ENCODE data around the gene SPATS2.

The SPATS2 gene

DNA sequence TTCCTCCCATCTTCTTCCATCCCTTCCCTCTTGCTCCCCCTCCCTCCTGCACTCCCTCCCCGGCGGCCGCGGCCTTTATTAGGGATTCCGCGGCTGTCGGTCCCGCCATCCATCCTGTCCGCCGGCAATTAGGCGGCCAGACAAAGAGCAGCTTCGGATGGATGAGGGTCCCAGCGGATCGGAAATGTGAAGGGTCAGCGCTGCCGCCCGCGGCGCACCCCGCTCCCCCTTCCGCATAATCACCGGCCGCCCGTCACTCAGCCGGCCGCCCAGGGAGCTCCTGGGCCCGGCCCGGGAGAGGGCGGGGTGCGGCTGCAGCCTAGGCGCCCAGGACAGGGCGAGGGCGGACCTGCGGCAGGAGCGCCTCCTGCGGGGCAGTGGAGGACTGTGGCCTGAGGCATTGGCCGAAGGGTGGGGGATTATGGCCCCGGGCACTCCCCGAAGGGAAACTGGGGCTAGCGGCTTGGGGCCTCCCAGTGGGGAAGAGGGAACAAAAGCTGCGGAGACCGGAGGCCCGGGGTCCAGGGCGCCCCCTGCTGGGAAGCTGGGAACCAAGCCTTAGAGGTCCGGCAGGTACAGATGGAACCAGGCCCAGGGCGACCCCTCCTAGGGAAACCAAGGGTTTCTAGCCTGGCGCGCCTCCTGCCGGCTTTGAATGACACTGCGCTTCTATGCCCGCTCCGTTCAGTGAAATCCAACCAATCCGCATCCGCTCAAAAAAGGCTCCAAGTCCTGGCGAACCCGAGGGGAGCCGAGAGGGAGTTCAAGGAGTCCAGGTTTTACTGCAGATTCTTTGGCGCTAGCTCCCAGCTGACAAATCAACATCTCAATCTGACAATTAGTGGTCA, 25.0 kb upstream of the SPATS2 start:
- peak; percentile 87 for DNase-seq
- H3K9me3 Mint-ChIP-seq, result no peaks in the 10 kb centered on the region
- H3K27me3 Mint-ChIP-seq, result peaks cover 91% of the 10 kb centered on the region
- peak overlapping the region; percentile 60 for H3K4me3 Mint-ChIP-seq
- H3K27ac Mint-ChIP-seq, result no peak overlapping the region
- H3K36me3 Mint-ChIP-seq (ENCODE audit: low read depth), result no peaks in the 10 kb centered on the region
- peaks cover 48% of the 10 kb centered on the region for H3K4me1 Mint-ChIP-seq (ENCODE audit: low read depth)

GRCh38 chr12:49342914-49343731, 24.1 kb upstream of the SPATS2 start:
- H3K27ac Mint-ChIP-seq, result peak overlapping the region; percentile 64
- no peaks in the 10 kb centered on the region for H3K36me3 Mint-ChIP-seq (ENCODE audit: low read depth)
- peak overlapping the region; percentile 60 for H3K4me3 Mint-ChIP-seq
- peak; percentile 62 for DNase-seq
- H3K4me1 Mint-ChIP-seq (ENCODE audit: low read depth), result peaks cover 44% of the 10 kb centered on the region
- H3K9me3 Mint-ChIP-seq, result no peaks in the 10 kb centered on the region
- peaks cover 91% of the 10 kb centered on the region for H3K27me3 Mint-ChIP-seq

GRCh38 chr12:49344486-49345050, 22.7 kb upstream of the SPATS2 start:
- Mint-ChIP-seq H3K9me3 (no peaks in the 10 kb centered on the region), H3K27me3 (peaks cover 89% of the 10 kb centered on the region), H3K27ac (no peak overlapping the region), H3K4me3 (no peak overlapping the region), H3K36me3 (ENCODE audit: low read depth) (no peaks in the 10 kb centered on the region), H3K4me1 (ENCODE audit: low read depth) (peaks cover 46% of the 10 kb centered on the region)
- DNase-seq, result no peak

- peak overlapping the region; percentile 54 for H3K4me3 Mint-ChIP-seq
- H3K36me3 Mint-ChIP-seq (ENCODE audit: low read depth), result no peaks in the 10 kb centered on the region
- H3K27me3 Mint-ChIP-seq, result peaks cover 83% of the 10 kb centered on the region
- DNase-seq, result peak; percentile 52
- no peaks in the 10 kb centered on the region for H3K9me3 Mint-ChIP-seq
- no peak overlapping the region for H3K27ac Mint-ChIP-seq
- peaks cover 46% of the 10 kb centered on the region for H3K4me1 Mint-ChIP-seq (ENCODE audit: low read depth)
Observed at GRCh38 chr12:49345051-49345824, 22.0 kb upstream of the SPATS2 start.

DNA sequence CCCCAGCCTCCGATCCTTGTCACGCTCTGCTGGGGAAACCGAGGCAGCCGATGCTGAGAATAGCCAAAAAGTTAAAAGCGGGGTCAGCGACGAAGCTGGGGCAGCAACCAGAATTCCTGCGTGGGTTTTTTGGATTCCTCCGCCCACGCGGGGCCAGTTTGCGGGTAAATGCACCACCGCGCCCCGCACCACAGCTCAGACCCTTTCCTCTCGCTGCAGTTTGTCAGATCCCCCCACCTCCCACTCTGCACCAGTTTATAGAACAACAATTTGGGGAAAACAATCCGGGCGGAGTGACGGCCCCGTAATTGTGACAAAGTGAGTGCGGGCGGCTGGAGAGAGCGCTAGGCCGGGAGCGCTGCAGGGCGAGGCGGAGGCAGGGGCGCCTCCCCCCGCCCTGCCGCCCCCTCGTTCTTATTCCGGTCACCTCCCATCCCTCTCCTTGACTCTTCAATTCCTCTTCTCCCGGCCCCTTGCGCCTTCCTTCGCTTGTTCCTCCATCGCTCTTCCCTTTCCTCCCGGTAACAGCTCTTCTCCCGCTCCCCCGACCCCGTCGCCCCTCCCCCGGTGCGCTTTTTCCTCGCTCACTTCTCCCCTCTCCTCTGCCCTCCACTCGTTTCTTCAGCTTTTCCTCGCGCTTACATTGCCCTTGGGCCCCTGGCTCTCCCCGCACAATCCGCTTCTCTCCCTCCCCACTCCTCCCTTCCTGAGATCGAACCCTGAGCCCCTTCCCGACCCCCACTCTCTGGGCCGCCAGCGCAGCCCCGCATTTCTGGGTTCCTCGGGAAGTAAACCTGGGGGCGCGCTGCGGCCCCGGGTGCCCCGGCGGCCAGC, 21.2 kb upstream of the SPATS2 start:
- H3K9me3 Mint-ChIP-seq, result no peaks in the 10 kb centered on the region
- peak overlapping the region; percentile 65 for H3K4me3 Mint-ChIP-seq
- peak; percentile 34 for DNase-seq
- no peak overlapping the region for H3K27ac Mint-ChIP-seq
- peaks cover 81% of the 10 kb centered on the region for H3K27me3 Mint-ChIP-seq
- H3K36me3 Mint-ChIP-seq (ENCODE audit: low read depth), result no peaks in the 10 kb centered on the region
- peaks cover 46% of the 10 kb centered on the region for H3K4me1 Mint-ChIP-seq (ENCODE audit: low read depth)

DNA sequence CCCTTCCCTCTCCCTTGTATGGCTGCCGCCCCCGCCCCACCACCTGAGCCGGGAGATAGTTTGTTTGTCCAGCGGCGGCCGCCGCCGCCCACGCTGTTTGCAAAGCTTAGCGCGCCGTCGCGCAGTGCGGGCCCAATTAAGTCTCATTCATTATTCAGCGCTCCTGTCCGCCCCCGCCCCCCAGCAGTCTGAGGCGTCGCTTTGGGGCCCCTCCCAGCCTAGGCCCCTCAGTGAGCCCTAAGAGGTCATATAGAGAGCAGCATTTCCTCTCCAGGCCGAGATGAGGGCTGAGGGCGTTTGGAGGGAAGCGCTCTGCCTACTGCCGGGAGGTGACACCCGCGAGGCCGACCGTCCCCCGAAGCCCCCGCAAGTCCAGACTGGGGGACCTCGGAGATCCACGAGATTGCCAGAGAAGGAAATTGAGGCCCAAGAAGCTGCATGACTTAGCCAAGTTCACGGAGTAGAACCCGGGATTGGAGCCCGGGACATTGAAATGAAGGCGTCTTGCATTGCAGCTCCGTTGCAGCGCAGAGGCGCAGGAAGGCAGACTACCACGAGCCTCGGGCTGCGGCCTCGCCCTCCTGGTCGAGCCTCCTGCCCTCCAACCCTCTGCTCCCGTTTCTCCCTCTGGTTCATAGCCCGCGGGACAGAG, 20.5 kb upstream of the SPATS2 start, which contains the start of gene DNAJC22:
DNAJC22 (plus strand) TSS at position 230 of the 652 bp plus-strand sequence. CDS start 1,985 bp downstream, outside the sequence.
- Mint-ChIP-seq H3K27me3 (peaks cover 81% of the 10 kb centered on the region), H3K4me1 (ENCODE audit: low read depth) (peaks cover 46% of the 10 kb centered on the region), H3K4me3 (peak within 1 kb of the TSS; percentile 65), H3K9me3 (no peaks in the 10 kb centered on the region), H3K27ac (no peak within 1 kb of the TSS), H3K36me3 (ENCODE audit: low read depth) (no peaks in the 10 kb centered on the region)
- DNase-seq, result peak; percentile 67

DNA sequence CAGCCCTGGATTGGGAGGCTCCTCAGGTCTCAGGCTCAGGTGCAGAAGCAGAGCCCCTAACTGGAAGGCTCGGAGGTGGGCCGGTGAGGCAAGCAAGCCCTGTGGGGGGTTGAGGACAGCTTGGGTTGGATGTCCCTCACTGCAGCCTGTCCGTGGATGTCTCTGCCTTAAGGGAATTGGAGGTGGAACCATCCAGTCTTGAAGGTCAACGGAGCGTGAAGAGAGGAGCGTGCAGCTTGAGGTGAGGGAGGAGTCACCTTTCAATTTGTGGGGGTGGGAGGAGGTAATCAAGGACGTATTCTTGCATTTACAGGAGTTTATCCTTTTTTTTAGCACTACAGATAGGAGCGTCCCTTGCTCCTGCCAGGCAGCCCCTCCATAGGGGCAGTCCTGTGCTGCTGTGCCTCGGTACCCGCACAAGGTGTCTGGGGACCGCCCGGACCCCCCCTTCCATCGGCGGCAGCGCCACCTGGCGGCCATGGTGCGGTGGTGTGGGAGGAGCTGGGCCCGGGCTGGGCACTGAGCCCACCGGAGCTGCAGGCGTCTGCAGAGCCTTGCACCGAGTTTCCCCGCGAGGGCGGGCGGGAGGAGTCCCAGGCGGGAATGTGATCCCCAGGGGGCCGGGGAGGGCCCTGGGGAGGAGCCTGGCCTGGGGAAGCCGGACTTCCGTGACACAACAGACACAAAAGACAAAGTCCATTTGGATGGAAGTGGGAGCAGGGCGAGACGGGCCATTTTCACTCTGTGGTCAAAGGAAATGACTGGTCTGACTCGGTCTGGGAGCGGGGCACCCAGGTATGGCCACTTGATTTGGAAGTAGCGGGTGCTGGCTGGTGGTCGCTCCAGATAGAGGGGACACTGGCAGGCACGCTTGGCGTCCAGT, 19.7 kb upstream of the SPATS2 start:
- peaks cover 44% of the 10 kb centered on the region for H3K4me1 Mint-ChIP-seq (ENCODE audit: low read depth)
- H3K27me3 Mint-ChIP-seq, result peaks cover 77% of the 10 kb centered on the region
- H3K27ac Mint-ChIP-seq, result no peak overlapping the region
- no peaks in the 10 kb centered on the region for H3K9me3 Mint-ChIP-seq
- H3K36me3 Mint-ChIP-seq (ENCODE audit: low read depth), result no peaks in the 10 kb centered on the region
- peak overlapping the region; percentile 65 for H3K4me3 Mint-ChIP-seq
- peak; percentile 88 for DNase-seq

- Mint-ChIP-seq H3K36me3 (ENCODE audit: low read depth) (no peaks in the 10 kb centered on the region), H3K27me3 (peaks cover 74% of the 10 kb centered on the region), H3K9me3 (no peaks in the 10 kb centered on the region), H3K27ac (no peak overlapping the region), H3K4me3 (no peak overlapping the region), H3K4me1 (ENCODE audit: low read depth) (peaks cover 31% of the 10 kb centered on the region)
- DNase-seq, result no peak
Observed at GRCh38 chr12:49348781-49349180, 18.5 kb upstream of the SPATS2 start.

- no peak overlapping the region for H3K4me3 Mint-ChIP-seq
- no peaks in the 10 kb centered on the region for H3K36me3 Mint-ChIP-seq (ENCODE audit: low read depth)
- H3K27ac Mint-ChIP-seq, result no peak overlapping the region
- H3K9me3 Mint-ChIP-seq, result no peaks in the 10 kb centered on the region
- DNase-seq, result no peak
- H3K27me3 Mint-ChIP-seq, result peaks cover 71% of the 10 kb centered on the region
- H3K4me1 Mint-ChIP-seq (ENCODE audit: low read depth), result peaks cover 27% of the 10 kb centered on the region
Observed at GRCh38 chr12:49349266-49349665, 18.0 kb upstream of the SPATS2 start.

DNA sequence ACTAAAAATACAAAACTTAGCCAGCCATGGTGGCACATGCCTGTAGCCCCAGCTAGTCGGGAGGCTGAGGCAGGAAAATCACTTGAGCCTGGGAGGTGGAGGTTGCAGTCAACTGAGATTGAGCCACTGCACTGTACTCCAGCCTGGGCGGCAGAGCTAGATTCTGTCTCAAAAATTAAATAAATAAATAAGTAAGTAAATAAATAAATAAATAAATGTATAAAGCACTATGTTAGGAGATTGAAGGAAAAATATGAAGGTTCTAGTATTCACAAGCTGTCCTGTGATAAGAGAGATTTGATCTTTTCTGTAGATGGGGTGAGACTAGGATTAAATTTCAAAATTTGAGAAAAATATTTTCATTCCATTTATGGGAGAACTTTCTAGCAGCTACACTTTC, 14.9 kb upstream of the SPATS2 start:
- no peaks in the 10 kb centered on the region for H3K9me3 Mint-ChIP-seq
- peaks cover 5% of the 10 kb centered on the region for H3K4me1 Mint-ChIP-seq (ENCODE audit: low read depth)
- no peak overlapping the region for H3K27ac Mint-ChIP-seq
- H3K36me3 Mint-ChIP-seq (ENCODE audit: low read depth), result no peaks in the 10 kb centered on the region
- no peak overlapping the region for H3K4me3 Mint-ChIP-seq
- H3K27me3 Mint-ChIP-seq, result peaks cover 56% of the 10 kb centered on the region
- DNase-seq, result no peak

- H3K27ac Mint-ChIP-seq, result no peak overlapping the region
- H3K9me3 Mint-ChIP-seq, result no peaks in the 10 kb centered on the region
- DNase-seq, result no peak
- no peak overlapping the region for H3K4me3 Mint-ChIP-seq
- peaks cover 39% of the 10 kb centered on the region for H3K27me3 Mint-ChIP-seq
- no peaks in the 10 kb centered on the region for H3K36me3 Mint-ChIP-seq (ENCODE audit: low read depth)
- H3K4me1 Mint-ChIP-seq (ENCODE audit: low read depth), result peaks cover 2% of the 10 kb centered on the region
Observed at GRCh38 chr12:49355913-49356312, 11.3 kb upstream of the SPATS2 start.

DNA sequence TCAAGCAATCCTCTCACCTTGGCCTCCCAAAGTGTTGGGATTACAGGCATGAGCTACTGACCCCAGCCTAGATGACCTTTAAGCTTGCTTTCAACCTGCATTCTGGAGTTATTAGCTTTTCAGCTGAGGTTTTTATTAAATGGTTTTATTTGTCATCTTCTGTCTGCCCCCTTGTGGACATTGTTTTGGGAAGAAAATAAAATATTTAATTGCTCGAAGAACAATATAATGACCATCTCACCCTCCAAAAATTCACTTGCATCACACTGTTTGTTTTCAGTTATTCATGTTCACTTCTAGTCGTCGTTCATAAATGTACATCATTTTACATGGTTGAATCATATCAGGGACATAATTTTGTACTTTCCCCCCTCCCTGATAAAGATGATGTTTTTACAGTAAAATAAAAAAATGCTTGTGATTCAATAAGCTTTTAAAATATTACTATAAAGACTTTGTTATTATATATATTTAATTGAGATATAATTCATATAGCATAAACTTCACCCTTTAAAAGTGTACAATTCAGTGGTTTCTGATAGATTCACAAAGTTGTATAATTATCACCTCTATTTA, 10.1 kb upstream of the SPATS2 start:
- Mint-ChIP-seq H3K36me3 (ENCODE audit: low read depth) (no peaks in the 10 kb centered on the region), H3K27me3 (peaks cover 29% of the 10 kb centered on the region), H3K4me3 (no peak overlapping the region), H3K4me1 (ENCODE audit: low read depth) (peaks cover 2% of the 10 kb centered on the region), H3K27ac (no peak overlapping the region), H3K9me3 (no peaks in the 10 kb centered on the region)
- no peak for DNase-seq

Measured in activated T-cell treated with anti-CD3 and anti-CD28 coated beads, Interleukin-2, amount 50 U/mL, for 24 hours (primary cell).